ENCODE results near the gene COL6A5. TPM values are rescaled to one million over a fixed set of nuclear protein-coding genes. Genes with fewer than 3 reads are reported as not detected.
"Not testable (repeated sequence)": the region's sequence is repeated elsewhere in the genome, so short reads cannot be mapped to it uniquely, and the experiment has no call there.

COL6A5 gene
- polyA plus RNA-seq, 1 of the 3 experiments (the other 2 are of a cell fraction): not detected

DNA sequence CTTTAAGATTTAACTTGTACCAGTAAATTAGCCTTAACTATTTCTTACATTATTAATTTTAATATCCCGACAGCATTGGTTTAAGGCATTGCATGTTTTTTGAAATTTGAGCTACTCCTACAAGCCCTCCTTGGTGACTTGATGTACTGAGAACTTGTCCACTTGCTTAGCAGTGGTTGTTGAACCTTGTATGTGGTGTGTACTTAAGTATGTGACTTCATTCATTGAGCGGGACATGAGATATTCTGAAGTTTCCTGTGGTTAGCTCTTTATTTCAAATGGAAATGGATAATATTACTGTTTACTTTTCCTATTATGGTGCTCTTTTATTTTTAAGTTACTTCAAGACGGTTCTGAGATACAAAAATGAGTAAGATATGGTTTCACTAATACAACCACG is 3.6 kb upstream of the COL6A5 start (continued):
- TF ChIP-seq EZH2phosphoT487 (IDR thresholded peaks at IDR 0.05; ENCODE audit: borderline replicate concordance, low read depth): no peak
- TF ChIP-seq RAD21 (IDR thresholded peaks at IDR 0.05; ENCODE audit: low read length): no peak

DNA sequence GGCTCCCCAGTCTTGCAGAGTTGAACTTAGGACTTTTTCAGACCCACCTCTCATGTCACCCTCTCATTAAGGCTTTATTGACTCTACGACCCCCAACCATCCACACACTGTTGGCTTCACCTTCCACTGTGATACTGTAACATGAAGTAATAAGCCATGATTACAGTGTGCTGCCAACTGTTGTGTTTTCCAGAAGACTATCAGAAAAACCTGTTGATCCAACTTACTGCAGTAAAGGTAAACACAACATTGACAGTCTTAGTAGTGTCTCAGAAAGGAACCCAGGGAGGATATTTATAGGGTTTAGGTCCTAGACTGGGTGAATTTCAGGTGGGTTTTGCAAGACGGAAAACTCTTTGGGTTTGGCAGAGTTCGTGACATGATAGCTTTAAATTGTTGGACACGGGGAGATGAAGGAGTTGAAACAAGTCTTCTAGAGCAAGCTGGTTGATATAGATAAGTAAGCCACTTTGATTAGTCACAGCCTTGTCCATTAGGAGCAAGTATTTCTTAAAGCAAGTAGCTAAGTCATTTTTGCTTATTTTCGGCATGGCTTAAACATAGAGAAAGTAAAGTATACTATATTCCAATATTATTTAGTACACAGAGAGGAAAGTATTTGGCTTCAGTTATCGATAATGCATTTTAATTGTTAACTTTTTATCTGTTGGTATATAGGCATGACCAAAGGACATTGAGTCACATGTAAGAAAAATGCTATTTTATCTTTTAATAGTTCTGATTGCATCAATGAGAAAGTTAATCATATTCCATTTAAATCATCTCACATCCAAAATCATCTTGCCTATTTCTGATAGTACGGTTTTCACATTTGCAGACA is 2.4 kb upstream of the COL6A5 start:
- H3K9me2 ChIP-seq: no peaks in the 10 kb centered on the region
- H4K20me1 ChIP-seq (ENCODE audit: insufficient read depth): no peaks in the 10 kb centered on the region
- 16% methylated on average over 7 of the region's 7 CpGs for WGBS (ENCODE audit: low lambda C conversion rate)
- DNase-seq: no peak
- H3K27me3 ChIP-seq (ENCODE audit: insufficient read depth): no peaks in the 10 kb centered on the region
- H3K79me2 ChIP-seq (ENCODE audit: insufficient read depth): no peaks in the 10 kb centered on the region
- H3K9ac ChIP-seq: no peak overlapping the region
- H3K36me3 ChIP-seq (replicated peaks in 1 of 2; ENCODE audit: control insufficient read depth in 1 of 2, insufficient read depth in 2 of 2, low read length in 1 of 2): no peaks in the 10 kb centered on the region
- no peak for TF ChIP-seq POLR2AphosphoS5 (IDR thresholded peaks at IDR 0.05; ENCODE audit: low read depth, low read length)
- TF ChIP-seq, protein P1, sequence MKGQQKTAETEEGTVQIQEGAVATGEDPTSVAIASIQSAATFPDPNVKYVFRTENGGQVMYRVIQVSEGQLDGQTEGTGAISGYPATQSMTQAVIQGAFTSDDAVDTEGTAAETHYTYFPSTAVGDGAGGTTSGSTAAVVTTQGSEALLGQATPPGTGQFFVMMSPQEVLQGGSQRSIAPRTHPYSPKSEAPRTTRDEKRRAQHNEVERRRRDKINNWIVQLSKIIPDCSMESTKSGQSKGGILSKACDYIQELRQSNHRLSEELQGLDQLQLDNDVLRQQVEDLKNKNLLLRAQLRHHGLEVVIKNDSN (IDR thresholded peaks at IDR 0.05; ENCODE audit: borderline replicate concordance, low read depth): no peak
- no peak for TF ChIP-seq NFIC (IDR thresholded peaks at IDR 0.05; ENCODE audit: borderline replicate concordance)
- no peak overlapping the region for H3K27ac ChIP-seq (ENCODE audit: low read depth in 2 of 2, low read length in 1 of 2)
- H3K4me1 ChIP-seq (ENCODE audit: control insufficient read depth in 1 of 2, insufficient read depth in 2 of 2, low read depth in 1 of 2, low read length in 1 of 2): no peaks in the 10 kb centered on the region; a peak in 1 of 4 replicates
- no peaks in the 10 kb centered on the region for H3F3A ChIP-seq (replicated peaks; ENCODE audit: insufficient read depth)
- H3K9me3 ChIP-seq: no peaks in the 10 kb centered on the region
- ChIA-PET POLR2A (no interaction called here), CTCF (no interaction called here)
- H3K4me3 ChIP-seq (ENCODE audit: low read depth in 2 of 2, low read length in 1 of 2): no peak overlapping the region
- H3K4me2 ChIP-seq: no peak overlapping the region
- no peak overlapping the region for H2AFZ ChIP-seq (ENCODE audit: low read depth)

DNA sequence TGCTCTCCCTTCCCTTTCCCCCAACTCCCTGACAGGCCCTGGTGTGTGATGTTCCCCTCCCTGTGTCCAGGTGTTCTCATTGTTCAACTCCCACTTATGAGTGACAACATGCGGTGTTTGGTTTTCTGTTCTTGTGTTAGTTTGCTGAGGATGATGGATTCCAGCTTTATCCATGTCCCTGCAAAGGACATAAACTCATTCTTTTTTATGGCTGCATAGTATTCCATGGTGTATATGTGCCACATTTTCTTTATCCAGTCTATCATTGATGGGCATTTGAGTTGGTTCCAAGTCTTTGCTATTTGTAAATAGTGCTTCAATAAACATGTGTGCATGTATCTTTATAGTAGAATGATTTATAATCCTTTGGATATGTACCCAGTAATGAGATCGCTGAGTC is 2.8 kb downstream of the COL6A5 start:
- H3K9me2 ChIP-seq; H3K4me1 ChIP-seq (ENCODE audit: control insufficient read depth in 1 of 2, insufficient read depth in 2 of 2, low read depth in 1 of 2, low read length in 1 of 2); H3K9ac ChIP-seq; H3K27ac ChIP-seq (ENCODE audit: low read depth in 2 of 2, low read length in 1 of 2); H3K4me3 ChIP-seq (ENCODE audit: low read depth in 2 of 2, low read length in 1 of 2); H3F3A ChIP-seq (replicated peaks; ENCODE audit: insufficient read depth); H3K27me3 ChIP-seq (ENCODE audit: insufficient read depth); DNase-seq; H3K9me3 ChIP-seq; H3K79me2 ChIP-seq (ENCODE audit: insufficient read depth); H3K36me3 ChIP-seq (replicated peaks in 1 of 2; ENCODE audit: control insufficient read depth in 1 of 2, insufficient read depth in 2 of 2, low read length in 1 of 2); POLR2A ChIA-PET; CTCF ChIA-PET; H3K4me2 ChIP-seq; H4K20me1 ChIP-seq (ENCODE audit: insufficient read depth); H2AFZ ChIP-seq (ENCODE audit: low read depth): not testable (repeated sequence)
- 21% methylated on average over 2 of the region's 2 CpGs for WGBS (ENCODE audit: low lambda C conversion rate)

DNA sequence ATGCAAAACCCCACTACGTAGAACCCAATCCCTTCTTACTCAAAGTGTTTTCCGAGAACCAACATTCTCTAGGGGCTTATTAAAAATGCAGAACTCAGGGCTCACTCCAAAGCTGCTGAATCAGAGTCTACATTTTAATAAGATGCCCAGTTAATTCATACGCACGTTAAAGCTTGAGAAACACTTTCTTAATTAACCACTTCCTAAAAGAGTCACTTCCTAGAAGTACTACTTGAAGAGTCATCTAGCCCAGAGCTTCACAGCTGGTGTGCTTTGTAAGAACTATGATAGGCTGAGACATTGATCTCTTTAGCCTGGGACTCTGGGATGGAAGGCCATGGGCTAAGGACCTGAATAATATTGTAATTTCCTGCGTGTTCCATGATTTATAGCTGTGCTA is 9.0 kb downstream of the COL6A5 start:
- Histone ChIP-seq H3K36me3 (replicated peaks in 1 of 2; ENCODE audit: control insufficient read depth in 1 of 2, insufficient read depth in 2 of 2, low read length in 1 of 2) (no peaks in the 10 kb centered on the region), H4K20me1 (ENCODE audit: insufficient read depth) (no peaks in the 10 kb centered on the region), H3K9ac (no peak overlapping the region), H3K79me2 (ENCODE audit: insufficient read depth) (no peaks in the 10 kb centered on the region), H3F3A (replicated peaks; ENCODE audit: insufficient read depth) (no peaks in the 10 kb centered on the region), H2AFZ (ENCODE audit: low read depth) (no peak overlapping the region), H3K4me1 (ENCODE audit: control insufficient read depth in 1 of 2, insufficient read depth in 2 of 2, low read depth in 1 of 2, low read length in 1 of 2) (no peaks in the 10 kb centered on the region), H3K27me3 (ENCODE audit: insufficient read depth) (no peaks in the 10 kb centered on the region), H3K9me3 (no peaks in the 10 kb centered on the region), H3K27ac (ENCODE audit: low read depth in 2 of 2, low read length in 1 of 2) (no peak overlapping the region), H3K9me2 (no peaks in the 10 kb centered on the region), H3K4me3 (ENCODE audit: low read depth in 2 of 2, low read length in 1 of 2) (no peak overlapping the region), H3K4me2 (no peak overlapping the region)
- ChIA-PET CTCF (interaction anchor here (1.1 kb wide), 1 partner anchor 79 kb away, joined by 3 read pairs; no protein-coding TSS in a partner anchor), POLR2A (no interaction called here)
- WGBS (ENCODE audit: low lambda C conversion rate): 27% methylated on average over 5 of the region's 5 CpGs
- DNase-seq: no peak
- TF ChIP-seq USF2 (IDR thresholded peaks at IDR 0.05; ENCODE audit: borderline replicate concordance, low read depth, low read length): no peak
- no peak for TF ChIP-seq JUND (IDR thresholded peaks at IDR 0.05)
- TF ChIP-seq, protein P2, sequence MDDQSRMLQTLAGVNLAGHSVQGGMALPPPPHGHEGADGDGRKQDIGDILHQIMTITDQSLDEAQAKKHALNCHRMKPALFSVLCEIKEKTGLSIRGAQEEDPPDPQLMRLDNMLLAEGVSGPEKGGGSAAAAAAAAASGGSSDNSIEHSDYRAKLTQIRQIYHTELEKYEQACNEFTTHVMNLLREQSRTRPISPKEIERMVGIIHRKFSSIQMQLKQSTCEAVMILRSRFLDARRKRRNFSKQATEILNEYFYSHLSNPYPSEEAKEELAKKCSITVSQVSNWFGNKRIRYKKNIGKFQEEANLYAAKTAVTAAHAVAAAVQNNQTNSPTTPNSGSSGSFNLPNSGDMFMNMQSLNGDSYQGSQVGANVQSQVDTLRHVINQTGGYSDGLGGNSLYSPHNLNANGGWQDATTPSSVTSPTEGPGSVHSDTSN (IDR thresholded peaks at IDR 0.05): no peak
- no peak for TF ChIP-seq MEF2A (IDR thresholded peaks at IDR 0.05; ENCODE audit: borderline replicate concordance, low read depth)
- no peak for TF ChIP-seq SIN3A (IDR thresholded peaks at IDR 0.05; ENCODE audit: borderline replicate concordance, low read depth, low read length)
- TF ChIP-seq FOXJ3 (CRISPR knock-in tag; IDR thresholded peaks at IDR 0.05): no peak
- TF ChIP-seq POLR2AphosphoS5 (IDR thresholded peaks at IDR 0.05; ENCODE audit: low read depth, low read length): no peak
- TF ChIP-seq, protein P3, sequence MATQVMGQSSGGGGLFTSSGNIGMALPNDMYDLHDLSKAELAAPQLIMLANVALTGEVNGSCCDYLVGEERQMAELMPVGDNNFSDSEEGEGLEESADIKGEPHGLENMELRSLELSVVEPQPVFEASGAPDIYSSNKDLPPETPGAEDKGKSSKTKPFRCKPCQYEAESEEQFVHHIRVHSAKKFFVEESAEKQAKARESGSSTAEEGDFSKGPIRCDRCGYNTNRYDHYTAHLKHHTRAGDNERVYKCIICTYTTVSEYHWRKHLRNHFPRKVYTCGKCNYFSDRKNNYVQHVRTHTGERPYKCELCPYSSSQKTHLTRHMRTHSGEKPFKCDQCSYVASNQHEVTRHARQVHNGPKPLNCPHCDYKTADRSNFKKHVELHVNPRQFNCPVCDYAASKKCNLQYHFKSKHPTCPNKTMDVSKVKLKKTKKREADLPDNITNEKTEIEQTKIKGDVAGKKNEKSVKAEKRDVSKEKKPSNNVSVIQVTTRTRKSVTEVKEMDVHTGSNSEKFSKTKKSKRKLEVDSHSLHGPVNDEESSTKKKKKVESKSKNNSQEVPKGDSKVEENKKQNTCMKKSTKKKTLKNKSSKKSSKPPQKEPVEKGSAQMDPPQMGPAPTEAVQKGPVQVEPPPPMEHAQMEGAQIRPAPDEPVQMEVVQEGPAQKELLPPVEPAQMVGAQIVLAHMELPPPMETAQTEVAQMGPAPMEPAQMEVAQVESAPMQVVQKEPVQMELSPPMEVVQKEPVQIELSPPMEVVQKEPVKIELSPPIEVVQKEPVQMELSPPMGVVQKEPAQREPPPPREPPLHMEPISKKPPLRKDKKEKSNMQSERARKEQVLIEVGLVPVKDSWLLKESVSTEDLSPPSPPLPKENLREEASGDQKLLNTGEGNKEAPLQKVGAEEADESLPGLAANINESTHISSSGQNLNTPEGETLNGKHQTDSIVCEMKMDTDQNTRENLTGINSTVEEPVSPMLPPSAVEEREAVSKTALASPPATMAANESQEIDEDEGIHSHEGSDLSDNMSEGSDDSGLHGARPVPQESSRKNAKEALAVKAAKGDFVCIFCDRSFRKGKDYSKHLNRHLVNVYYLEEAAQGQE (IDR thresholded peaks at IDR 0.05; ENCODE audit: low read depth, low read length): no peak
- TF ChIP-seq MXI1 (IDR thresholded peaks at IDR 0.05; ENCODE audit: low read depth, low read length): no peak

Data from SK-N-SH (cell line).